K562 (cell line): ENCODE measurements around the gene GEMIN8. TPM values are rescaled to one million over a fixed set of nuclear protein-coding genes. Genes with fewer than 3 reads are reported as not detected.

ENCODE experiments used
- ATF3 ChIP-seq, 2 experiments: fragments of 450-650 bp in 1 of 2; sonication (generic) in 1 of 2; formaldehyde crosslinking in 1 of 2; IDR thresholded peaks in 1 of 2; conservative IDR thresholded peaks in 1 of 2; 2 replicates each; pipeline versions ENCODE4 v1.6.1 to v1.8.1; 2016 to 2023; ENCODE audit warnings: mild to moderate bottlenecking in 2 of 2, moderate library complexity in 2 of 2, inconsistent platforms in 1 of 2, missing genetic modification reagents in 1 of 2
- CCNT2 ChIP-seq: IDR thresholded peaks from 2 replicates; pipeline ENCODE4 v1.6.1; 2011; ENCODE audit warnings: borderline replicate concordance, low read depth, mild to moderate bottlenecking, moderate library complexity, mixed read lengths, low read length; ENCODE audit not compliant: insufficient read length; ENCODE audit errors: extremely low read depth
- DIDO1 ChIP-seq: fragments of 450-650 bp; IDR thresholded peaks from 2 replicates; pipeline ENCODE4 v1.6.1; 2016; ENCODE audit warnings: low read depth, missing biosample characterization, missing genetic modification characterization
- ILF3 ChIP-seq: fragments of 450-650 bp; IDR thresholded peaks from 2 replicates; pipeline ENCODE4 v1.6.1; 2018; ENCODE audit warnings: antibody characterized with exemption, mild to moderate bottlenecking, moderate library complexity, borderline replicate concordance
- L3MBTL2 ChIP-seq: fragments of 450-650 bp; IDR thresholded peaks from 2 replicates; pipeline ENCODE4 v1.6.1; 2016; ENCODE audit warnings: mild to moderate bottlenecking, moderate library complexity
- MEF2D ChIP-seq: conservative IDR thresholded peaks from 2 replicates; pipeline ENCODE4 v1.6.1; 2016; ENCODE audit warnings: low read depth, missing genetic modification characterization, missing compliant biosample characterization
- MNT ChIP-seq, 2 experiments: fragments of 450-650 bp; conservative IDR thresholded peaks; 2 replicates each; pipeline ENCODE4 v1.6.1; 2017; ENCODE audit warnings: mild to moderate bottlenecking in 2 of 2, moderate library complexity in 2 of 2
- MYNN ChIP-seq, 2 experiments: sonication (generic); formaldehyde crosslinking in 1 of 2; IDR thresholded peaks; 2 replicates each; pipeline versions ENCODE4 v1.5.0 to v1.6.1; 2016 to 2020; ENCODE audit warnings: antibody characterized with exemption in 1 of 2, missing genetic modification reagents in 1 of 2
- PKNOX1 ChIP-seq: fragments of 450-650 bp; IDR thresholded peaks from 2 replicates; pipeline ENCODE4 v1.6.1; 2016
- RFX7 ChIP-seq: fragments of 250-450 bp; sonication (Bioruptor Pico); IDR thresholded peaks from 2 replicates; pipeline ENCODE4 v1.5.1; 2021; ENCODE audit warnings: mild to moderate bottlenecking
- SMARCA5 ChIP-seq: fragments of 450-650 bp; IDR thresholded peaks from 2 replicates; pipeline ENCODE4 v1.6.1; 2016
- SNIP1 ChIP-seq: fragments of 450-650 bp; IDR thresholded peaks from 2 replicates; pipeline ENCODE4 v1.7.1; 2017; ENCODE audit warnings: low read depth, mild to moderate bottlenecking
- TAF1 ChIP-seq: IDR thresholded peaks from 2 replicates; pipeline ENCODE4 v1.6.1; 2011; ENCODE audit warnings: mild to moderate bottlenecking, low read length, moderate library complexity; ENCODE audit not compliant: insufficient read depth, control insufficient read depth, severe bottlenecking; ENCODE audit errors: extremely low read depth
- ZFP30 ChIP-seq: fragments of 250-450 bp; sonication (Bioruptor Pico); IDR thresholded peaks from 2 replicates; pipeline ENCODE4 v1.8.0; 2022; ENCODE audit warnings: moderate library complexity, mild to moderate bottlenecking, inconsistent platforms, borderline replicate concordance
- ZNF354B ChIP-seq: fragments of 250-450 bp; sonication (Bioruptor Pico); IDR thresholded peaks from 2 replicates; pipeline ENCODE4 v1.4.0; 2020
- polyA plus RNA-seq, 8 experiments: library from polyadenylated mRNA; depleted of rRNA in 4 of 8; stranded (reverse) in 5 of 8; unstranded in 3 of 8; fragments of >200 nt; fragmentation: Nextera tagmentation in 2 of 8; fragmentation: Illumina TruSeq in 1 of 8; extraction: Ambion mirVana in 2 of 8; extraction: Trizol in 1 of 8; gene quantifications; 2 replicates each; pipeline versions ENCODE4 v1.2.1 to v1.2.3, GENCODE V29; 2011 to 2014; ENCODE audit warnings: inconsistent platforms in 1 of 8, missing spikeins in 1 of 8
- total RNA-seq, 7 experiments: library from RNA; depleted of rRNA in 6 of 7; stranded (reverse); fragments of >200 nt in 6 of 7; fragmentation: Illumina TruSeq in 2 of 7; extraction: Trizol in 2 of 7; gene quantifications; 2 replicates each; pipeline versions ENCODE4 v1.2.1 to v1.2.3, GENCODE V29; 2011 to 2021; ENCODE audit warnings: low replicate concordance in 1 of 7

GEMIN8 gene
- total and polyA plus RNA-seq, 9 of the 15 experiments (the other 6 are each of a cell fraction or from before 2014, with no cell fraction given), result 10.9 to 29.1 (median 16.9) TPM

- TF ChIP-seq MNT (conservative IDR thresholded peaks at IDR 0.05), result 0 out of 4 replicates have a peak, but pooled peaks of 1 of the 2 experiments have one; percentile 10
- no peak for TF ChIP-seq TAF1
- no peak for TF ChIP-seq SNIP1
- no peak for TF ChIP-seq CCNT2
- TF ChIP-seq ATF3 (IDR thresholded peaks at IDR 0.05), result peak; percentile 59
- TF ChIP-seq ATF3 (CRISPR knock-in tag; conservative IDR thresholded peaks at IDR 0.05), result no peak
- no peak for TF ChIP-seq ILF3
- TF ChIP-seq MEF2D, result no peak
- TF ChIP-seq MYNN (IDR thresholded peaks at IDR 0.05), result no peak
- TF ChIP-seq MYNN (CRISPR knock-in tag; IDR thresholded peaks at IDR 0.05), result no peak
- no peak for TF ChIP-seq RFX7 (CRISPR knock-in tag)
- TF ChIP-seq SMARCA5, result no peak
- peak; percentile 16; the same call in 1 of the 2 replicates for TF ChIP-seq PKNOX1
- no peak for TF ChIP-seq ZFP30
- TF ChIP-seq ZNF354B, result no peak
- TF ChIP-seq L3MBTL2, result no peak
- TF ChIP-seq DIDO1 (tag), result no peak
Observed at GRCh38 chrX:14027511-14028019, 2.1 kb downstream of the GEMIN8 start (continued).
